HEK293 (cell line): Measurements from ENCODE around the gene HDDC3.
A peak's percentile ranks its signal among the peaks of the same experiment; 100 is the strongest.

Experiments
- CTCF ChIA-PET: fragments of 350-600 bp; formaldehyde crosslinking; extraction: SDS; loops from one replicate; lab custom pipeline; 2021; ENCODE audit warnings: antibody characterized with exemption; lab: Yijun Ruan, JAX
- POLR2A ChIA-PET: fragments of 300-600 bp; formaldehyde crosslinking; extraction: SDS; loops from one replicate; lab custom pipeline; 2020; ENCODE audit warnings: antibody characterized with exemption, inconsistent platforms; lab: Yijun Ruan, JAX
- H3K27ac ChIP-seq: fragments of 200-500 bp; sonication (Bioruptor generic); 2 replicates; pipeline ENCODE4 v1.5.1; 2014; ENCODE audit warnings: low read depth, low read length, control low read depth, inconsistent platforms; ENCODE audit errors: extremely low read depth
- H3K36me3 ChIP-seq, 2 experiments: fragments of 200-500 bp in 1 of 2; sonication (Bioruptor generic) in 1 of 2; 1 replicate in 1 of 2; 2 replicates in 1 of 2; pipeline ENCODE4 v1.5.1; 2014 to 2017; ENCODE audit warnings: inconsistent platforms in 2 of 2, low read length in 2 of 2; ENCODE audit not compliant: control insufficient read depth in 2 of 2, insufficient read depth in 1 of 2
- H3K4me1 ChIP-seq: fragments of 200-500 bp; sonication (Bioruptor generic); 2 replicates; pipeline ENCODE4 v1.5.1; 2014; ENCODE audit warnings: mild to moderate bottlenecking, low read length, inconsistent platforms; ENCODE audit not compliant: control insufficient read depth, insufficient read depth
- H3K4me3 ChIP-seq: 2 replicates; pipeline ENCODE4 v1.5.1; 2011; ENCODE audit warnings: low read depth, mild to moderate bottlenecking, control low read depth, low read length, moderate library complexity
- H3K9me3 ChIP-seq: fragments of 200-500 bp; sonication (Bioruptor generic); 2 replicates; pipeline ENCODE4 v1.5.1; 2014; ENCODE audit warnings: low read depth, low read length, inconsistent platforms; ENCODE audit not compliant: control insufficient read depth, insufficient read depth
- YY2 ChIP-seq: fragments of 450-650 bp; formaldehyde crosslinking; IDR thresholded peaks from 2 replicates; pipeline ENCODE4 v1.5.1; 2016; ENCODE audit warnings: missing biosample characterization, missing genetic modification characterization
- ZBTB1 ChIP-seq: fragments of 450-650 bp; formaldehyde crosslinking; IDR thresholded peaks from 2 replicates; pipeline ENCODE4 v1.5.1; 2016; ENCODE audit warnings: missing biosample characterization, missing genetic modification characterization
- ZBTB20 ChIP-seq: fragments of 450-650 bp; formaldehyde crosslinking; IDR thresholded peaks from 2 replicates; pipeline ENCODE4 v1.5.1; 2016; ENCODE audit warnings: missing biosample characterization, missing genetic modification characterization
- ZNF133 ChIP-seq: fragments of 450-650 bp; formaldehyde crosslinking; IDR thresholded peaks from 2 replicates; pipeline ENCODE4 v1.5.1; 2016; ENCODE audit warnings: missing biosample characterization, missing genetic modification characterization
- ZNF248 ChIP-seq: fragments of 450-650 bp; formaldehyde crosslinking; IDR thresholded peaks from 2 replicates; pipeline ENCODE4 v1.5.1; 2017; ENCODE audit warnings: missing biosample characterization, missing genetic modification characterization
- ZNF366 ChIP-seq: fragments of 450-650 bp; formaldehyde crosslinking; conservative IDR thresholded peaks from 2 replicates; pipeline ENCODE4 v1.5.1; 2016; ENCODE audit warnings: missing biosample characterization, missing genetic modification characterization
- ZNF549 ChIP-seq: fragments of 450-650 bp; IDR thresholded peaks from 2 replicates; pipeline ENCODE4 v1.5.1; 2018; ENCODE audit warnings: missing biosample characterization, missing genetic modification characterization, mild to moderate bottlenecking, inconsistent platforms, moderate library complexity
- ZNF600 ChIP-seq: fragments of 450-650 bp; formaldehyde crosslinking; IDR thresholded peaks from 2 replicates; pipeline ENCODE4 v1.5.1; 2016; ENCODE audit warnings: missing biosample characterization, missing genetic modification characterization
- TF ChIP-seq, protein P1 (sequence below): fragments of 450-650 bp; formaldehyde crosslinking; conservative IDR thresholded peaks from 2 replicates; pipeline ENCODE4 v1.5.1; 2016; ENCODE audit warnings: low read depth, missing biosample characterization, missing genetic modification characterization

The HDDC3 gene

GRCh38 chr15:90918034-90918788 is 14.1 kb downstream of the HDDC3 start:
- H3K27ac ChIP-seq: no peak overlapping the region
- H3K4me3 ChIP-seq: no peak overlapping the region
- CTCF ChIA-PET: interaction anchor here (0.6 to 2.1 kb wide), 3 partner anchors 14 to 22 kb away, joined by 3 to 7 read pairs (median 7); partner anchors contain the start of genes HDDC3 and MAN2A2
- POLR2A ChIA-PET: interaction anchor here (0.6 to 1.9 kb wide), 3 partner anchors 8 to 132 kb away, joined by 3 to 10 read pairs (median 4); partner anchors contain the start of gene MAN2A2
- no peaks in the 10 kb centered on the region for H3K4me1 ChIP-seq
- H3K9me3 ChIP-seq: no peaks in the 10 kb centered on the region
- peaks cover 38 to 85% of the 10 kb centered on the region in 2 experiments for H3K36me3 ChIP-seq
- TF ChIP-seq ZNF366 (tag by site-specific recombination) (no peak), YY2 (tag by site-specific recombination) (no peak)

DNA sequence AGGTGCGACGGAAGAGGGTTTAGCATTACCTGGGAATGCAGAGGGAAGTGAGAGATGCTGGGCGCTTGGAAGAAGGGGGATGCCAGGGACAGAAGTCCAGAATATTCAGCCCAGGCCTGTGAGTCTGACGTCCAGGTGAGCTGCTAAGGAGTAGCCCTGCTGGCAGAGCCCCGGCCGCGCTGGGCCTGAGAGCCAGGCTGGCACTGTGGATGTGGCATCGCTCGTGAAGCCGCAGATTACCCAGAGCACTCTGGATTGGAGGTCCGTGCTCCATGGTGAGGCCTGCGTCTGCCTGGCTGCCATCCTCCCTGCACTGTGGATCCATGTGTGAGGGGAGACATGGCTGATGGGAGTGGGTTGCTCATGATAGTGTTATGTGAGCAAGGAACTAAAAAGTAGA is 14.8 kb downstream of the HDDC3 start:
- TF ChIP-seq ZNF549 (no peak), ZNF600 (tag by site-specific recombination) (0 out of 2 replicates have a peak, but pooled peaks have one; percentile 2), ZNF133 (tag by site-specific recombination) (no peak)
- no peaks in the 10 kb centered on the region for H3K4me1 ChIP-seq
- H3K27ac ChIP-seq: no peak overlapping the region
- CTCF ChIA-PET: interaction anchor here (0.5 to 2.1 kb wide), 4 partner anchors 15 to 22 kb away, joined by 3 to 7 read pairs (median 5); partner anchors contain the start of genes HDDC3 and MAN2A2
- H3K4me3 ChIP-seq: no peak overlapping the region
- peaks cover 43 to 91% of the 10 kb centered on the region in 2 experiments for H3K36me3 ChIP-seq
- POLR2A ChIA-PET: interaction anchor here (0.6 to 1.9 kb wide), 2 partner anchors 14 to 132 kb away, joined by 3 to 10 read pairs; partner anchors contain the start of gene MAN2A2
- no peaks in the 10 kb centered on the region for H3K9me3 ChIP-seq

DNA sequence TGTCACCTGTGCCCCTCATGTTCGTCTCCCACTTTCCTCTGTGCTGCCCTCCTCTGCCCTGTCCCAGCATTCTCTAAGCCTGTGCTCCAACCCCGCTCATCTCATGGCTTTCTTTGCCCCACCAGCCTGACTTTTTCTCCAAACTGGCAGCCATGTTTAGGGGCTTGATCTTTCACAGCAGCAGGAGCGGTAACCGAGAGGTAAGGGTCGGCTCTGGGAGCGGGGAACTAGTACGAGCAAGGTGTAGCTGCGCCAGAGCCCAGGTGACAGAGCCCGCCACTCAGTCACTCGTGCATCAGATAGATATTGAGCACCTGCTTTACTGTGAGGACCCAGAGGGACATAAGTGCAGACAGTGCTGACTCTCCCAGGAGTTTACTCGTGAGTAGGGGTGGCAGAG is 15.9 kb downstream of the HDDC3 start:
- no peak for TF ChIP-seq ZBTB20 (tag by site-specific recombination)
- Histone ChIP-seq H3K27ac (no peak overlapping the region), H3K4me1 (no peaks in the 10 kb centered on the region), H3K9me3 (no peaks in the 10 kb centered on the region), H3K36me3 (peaks cover 35 to 98% of the 10 kb centered on the region in 2 experiments), H3K4me3 (no peak overlapping the region)
- ChIA-PET CTCF (interaction anchor here (0.7 kb wide), 1 partner anchor 9 kb away, joined by 3 read pairs; no protein-coding TSS in a partner anchor), POLR2A (no interaction called here)

- no peaks in the 10 kb centered on the region for H3K9me3 ChIP-seq
- no peak overlapping the region for H3K27ac ChIP-seq
- no peaks in the 10 kb centered on the region for H3K4me1 ChIP-seq
- ChIA-PET POLR2A (interaction anchor here (1.3 kb wide), 1 partner anchor 14 kb away, joined by 3 read pairs; no protein-coding TSS in a partner anchor), CTCF (interaction anchor here (0.6 to 1.0 kb wide), 3 partner anchors 16 to 1364 kb away, joined by 3 to 4 read pairs (median 4); no protein-coding TSS in a partner anchor)
- TF ChIP-seq ZBTB1 (tag by site-specific recombination): no peak
- no peak for TF ChIP-seq ZNF248 (tag by site-specific recombination)
- TF ChIP-seq, protein P1, sequence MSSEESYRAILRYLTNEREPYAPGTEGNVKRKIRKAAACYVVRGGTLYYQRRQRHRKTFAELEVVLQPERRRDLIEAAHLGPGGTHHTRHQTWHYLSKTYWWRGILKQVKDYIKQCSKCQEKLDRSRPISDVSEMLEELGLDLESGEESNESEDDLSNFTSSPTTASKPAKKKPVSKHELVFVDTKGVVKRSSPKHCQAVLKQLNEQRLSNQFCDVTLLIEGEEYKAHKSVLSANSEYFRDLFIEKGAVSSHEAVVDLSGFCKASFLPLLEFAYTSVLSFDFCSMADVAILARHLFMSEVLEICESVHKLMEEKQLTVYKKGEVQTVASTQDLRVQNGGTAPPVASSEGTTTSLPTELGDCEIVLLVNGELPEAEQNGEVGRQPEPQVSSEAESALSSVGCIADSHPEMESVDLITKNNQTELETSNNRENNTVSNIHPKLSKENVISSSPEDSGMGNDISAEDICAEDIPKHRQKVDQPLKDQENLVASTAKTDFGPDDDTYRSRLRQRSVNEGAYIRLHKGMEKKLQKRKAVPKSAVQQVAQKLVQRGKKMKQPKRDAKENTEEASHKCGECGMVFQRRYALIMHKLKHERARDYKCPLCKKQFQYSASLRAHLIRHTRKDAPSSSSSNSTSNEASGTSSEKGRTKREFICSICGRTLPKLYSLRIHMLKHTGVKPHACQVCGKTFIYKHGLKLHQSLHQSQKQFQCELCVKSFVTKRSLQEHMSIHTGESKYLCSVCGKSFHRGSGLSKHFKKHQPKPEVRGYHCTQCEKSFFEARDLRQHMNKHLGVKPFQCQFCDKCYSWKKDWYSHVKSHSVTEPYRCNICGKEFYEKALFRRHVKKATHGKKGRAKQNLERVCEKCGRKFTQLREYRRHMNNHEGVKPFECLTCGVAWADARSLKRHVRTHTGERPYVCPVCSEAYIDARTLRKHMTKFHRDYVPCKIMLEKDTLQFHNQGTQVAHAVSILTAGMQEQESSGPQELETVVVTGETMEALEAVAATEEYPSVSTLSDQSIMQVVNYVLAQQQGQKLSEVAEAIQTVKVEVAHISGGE (tag by site-specific recombination): no peak
- no peak overlapping the region for H3K4me3 ChIP-seq
- H3K36me3 ChIP-seq: peaks cover 34 to 98% of the 10 kb centered on the region in 2 experiments
Measured at GRCh38 chr15:90915808-90916440, 16.4 kb downstream of the HDDC3 start.
